HepG2 (cell line): ENCODE results near the gene STXBP4. TPM values are rescaled to one million over a fixed set of nuclear protein-coding genes. Genes with fewer than 3 reads are reported as not detected.
A peak's percentile ranks its signal among the peaks of the same experiment; 100 is the strongest.

Experiments
- ARNT2 ChIP-seq: sonication (generic); formaldehyde crosslinking; IDR thresholded peaks from 2 replicates; pipeline ENCODE4 v1.8.0; 2022; ENCODE audit warnings: mild to moderate bottlenecking, low read depth, missing genetic modification reagents, moderate library complexity
- CENPT ChIP-seq: sonication (generic); formaldehyde crosslinking; IDR thresholded peaks from 2 replicates; pipeline ENCODE4 v1.8.0; 2022; ENCODE audit warnings: low read depth, mild to moderate bottlenecking, moderate library complexity, missing genetic modification reagents
- ETV6 ChIP-seq: sonication (generic); formaldehyde crosslinking; conservative IDR thresholded peaks from 2 replicates; pipeline ENCODE4 v1.4.0; 2020; ENCODE audit warnings: missing genetic modification reagents
- IRF2 ChIP-seq: IDR thresholded peaks from 2 replicates; pipeline ENCODE4 v1.6.1; 2018; ENCODE audit warnings: missing genetic modification reagents, missing compliant biosample characterization
- RFXANK ChIP-seq: IDR thresholded peaks from 2 replicates; pipeline ENCODE4 v1.6.1; 2016
- SAFB2 ChIP-seq: sonication (generic); formaldehyde crosslinking; IDR thresholded peaks from 2 replicates; pipeline ENCODE4 v1.5.1; 2020; ENCODE audit warnings: missing genetic modification reagents, low read depth, mild to moderate bottlenecking, borderline replicate concordance
- SIX1 ChIP-seq: sonication (generic); formaldehyde crosslinking; IDR thresholded peaks from 2 replicates; pipeline ENCODE4 v1.4.0; 2020; ENCODE audit warnings: missing genetic modification reagents, borderline replicate concordance
- SMARCE1 ChIP-seq: fragments of 450-650 bp; IDR thresholded peaks from 2 replicates; pipeline ENCODE4 v1.6.1; 2017; ENCODE audit warnings: borderline replicate concordance
- polyA plus RNA-seq, 8 experiments: library from polyadenylated mRNA; depleted of rRNA in 3 of 8; stranded (reverse) in 7 of 8; unstranded in 1 of 8; fragments of >200 nt; fragmentation: Illumina TruSeq in 4 of 8; extraction: Trizol in 4 of 8; gene quantifications; 2 replicates each; pipeline versions ENCODE4 v1.2.1 to v1.2.3, GENCODE V29; 2011 to 2016; ENCODE audit warnings: low read depth in 4 of 8, missing spikeins in 1 of 8, mixed read lengths in 1 of 8; ENCODE audit not compliant: insufficient read depth in 1 of 8
- total RNA-seq, 5 experiments: library from RNA; depleted of rRNA; stranded (reverse); fragments of >200 nt; fragmentation: Illumina TruSeq; extraction: Trizol; gene quantifications; 2 replicates each; pipeline ENCODE4 v1.2.3, GENCODE V29; 2016; ENCODE audit warnings: low read depth in 1 of 5
- TF ChIP-seq, protein P1 (sequence below): sonication (generic); formaldehyde crosslinking; IDR thresholded peaks from 2 replicates; pipeline ENCODE4 v1.5.0; 2020; ENCODE audit warnings: missing genetic modification reagents
- TF ChIP-seq, protein P2 (sequence below): sonication (generic); formaldehyde crosslinking; IDR thresholded peaks from 2 replicates; pipeline ENCODE4 v1.5.0; 2020; ENCODE audit warnings: missing genetic modification reagents
- TF ChIP-seq, protein P3 (sequence below), 2 experiments: sonication (generic) in 1 of 2; formaldehyde crosslinking in 1 of 2; IDR thresholded peaks; 2 replicates each; pipeline versions ENCODE4 v1.6.1 to v1.9.0; 2014 to 2022; ENCODE audit warnings: antibody characterized with exemption in 1 of 2, borderline replicate concordance in 1 of 2, inconsistent platforms in 1 of 2, low read depth in 1 of 2, missing genetic modification reagents in 1 of 2
- TF ChIP-seq, protein P4 (sequence below), 2 experiments: fragments of 450-650 bp in 1 of 2; sonication (generic) in 1 of 2; formaldehyde crosslinking in 1 of 2; IDR thresholded peaks; 2 replicates each; pipeline versions ENCODE4 v1.6.1 to v1.8.0; 2016 to 2022; ENCODE audit warnings: antibody characterized with exemption in 1 of 2, mild to moderate bottlenecking in 1 of 2, missing genetic modification reagents in 1 of 2

Gene STXBP4
- total and polyA plus RNA-seq, 2 of the 13 experiments (the other 11 are each of a cell fraction or from before 2014, with no cell fraction given): 8.5 to 36.1 TPM

GRCh38 chr17:54971147-54971546 lies 2.6 kb downstream of the STXBP4 start (continued):
- peak; percentile 37; the same call in 1 of the 2 replicates for TF ChIP-seq SIX1 (CRISPR knock-in tag)
- no peak for TF ChIP-seq CENPT (CRISPR knock-in tag)
- no peak for TF ChIP-seq SMARCE1
- TF ChIP-seq, protein P1, sequence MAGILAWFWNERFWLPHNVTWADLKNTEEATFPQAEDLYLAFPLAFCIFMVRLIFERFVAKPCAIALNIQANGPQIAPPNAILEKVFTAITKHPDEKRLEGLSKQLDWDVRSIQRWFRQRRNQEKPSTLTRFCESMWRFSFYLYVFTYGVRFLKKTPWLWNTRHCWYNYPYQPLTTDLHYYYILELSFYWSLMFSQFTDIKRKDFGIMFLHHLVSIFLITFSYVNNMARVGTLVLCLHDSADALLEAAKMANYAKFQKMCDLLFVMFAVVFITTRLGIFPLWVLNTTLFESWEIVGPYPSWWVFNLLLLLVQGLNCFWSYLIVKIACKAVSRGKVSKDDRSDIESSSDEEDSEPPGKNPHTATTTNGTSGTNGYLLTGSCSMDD: no peak
- TF ChIP-seq, protein P2, sequence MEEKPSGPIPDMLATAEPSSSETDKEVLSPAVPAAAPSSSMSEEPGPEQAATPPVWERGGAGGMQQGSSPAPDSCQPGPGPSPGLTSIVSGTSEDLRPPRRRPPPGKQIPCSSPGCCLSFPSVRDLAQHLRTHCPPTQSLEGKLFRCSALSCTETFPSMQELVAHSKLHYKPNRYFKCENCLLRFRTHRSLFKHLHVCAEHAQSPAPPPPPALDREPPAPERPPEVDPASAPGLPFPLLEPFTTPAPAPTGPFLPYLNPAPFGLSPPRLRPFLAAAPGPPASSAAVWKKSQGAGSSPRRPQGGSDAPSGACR (CRISPR knock-in tag): no peak
- TF ChIP-seq, protein P3, sequence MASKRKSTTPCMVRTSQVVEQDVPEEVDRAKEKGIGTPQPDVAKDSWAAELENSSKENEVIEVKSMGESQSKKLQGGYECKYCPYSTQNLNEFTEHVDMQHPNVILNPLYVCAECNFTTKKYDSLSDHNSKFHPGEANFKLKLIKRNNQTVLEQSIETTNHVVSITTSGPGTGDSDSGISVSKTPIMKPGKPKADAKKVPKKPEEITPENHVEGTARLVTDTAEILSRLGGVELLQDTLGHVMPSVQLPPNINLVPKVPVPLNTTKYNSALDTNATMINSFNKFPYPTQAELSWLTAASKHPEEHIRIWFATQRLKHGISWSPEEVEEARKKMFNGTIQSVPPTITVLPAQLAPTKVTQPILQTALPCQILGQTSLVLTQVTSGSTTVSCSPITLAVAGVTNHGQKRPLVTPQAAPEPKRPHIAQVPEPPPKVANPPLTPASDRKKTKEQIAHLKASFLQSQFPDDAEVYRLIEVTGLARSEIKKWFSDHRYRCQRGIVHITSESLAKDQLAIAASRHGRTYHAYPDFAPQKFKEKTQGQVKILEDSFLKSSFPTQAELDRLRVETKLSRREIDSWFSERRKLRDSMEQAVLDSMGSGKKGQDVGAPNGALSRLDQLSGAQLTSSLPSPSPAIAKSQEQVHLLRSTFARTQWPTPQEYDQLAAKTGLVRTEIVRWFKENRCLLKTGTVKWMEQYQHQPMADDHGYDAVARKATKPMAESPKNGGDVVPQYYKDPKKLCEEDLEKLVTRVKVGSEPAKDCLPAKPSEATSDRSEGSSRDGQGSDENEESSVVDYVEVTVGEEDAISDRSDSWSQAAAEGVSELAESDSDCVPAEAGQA (IDR thresholded peaks at IDR 0.05; ENCODE audit: low read depth): no peak
- TF ChIP-seq, protein P3 (CRISPR knock-in tag; IDR thresholded peaks at IDR 0.05; ENCODE audit: borderline replicate concordance): no peak
- no peak for TF ChIP-seq SAFB2 (CRISPR knock-in tag)
- TF ChIP-seq ETV6 (CRISPR knock-in tag): no peak
- peak; percentile 52; the same call in 1 of the 2 replicates for TF ChIP-seq RFXANK (CRISPR knock-in tag)
- TF ChIP-seq, protein P4, sequence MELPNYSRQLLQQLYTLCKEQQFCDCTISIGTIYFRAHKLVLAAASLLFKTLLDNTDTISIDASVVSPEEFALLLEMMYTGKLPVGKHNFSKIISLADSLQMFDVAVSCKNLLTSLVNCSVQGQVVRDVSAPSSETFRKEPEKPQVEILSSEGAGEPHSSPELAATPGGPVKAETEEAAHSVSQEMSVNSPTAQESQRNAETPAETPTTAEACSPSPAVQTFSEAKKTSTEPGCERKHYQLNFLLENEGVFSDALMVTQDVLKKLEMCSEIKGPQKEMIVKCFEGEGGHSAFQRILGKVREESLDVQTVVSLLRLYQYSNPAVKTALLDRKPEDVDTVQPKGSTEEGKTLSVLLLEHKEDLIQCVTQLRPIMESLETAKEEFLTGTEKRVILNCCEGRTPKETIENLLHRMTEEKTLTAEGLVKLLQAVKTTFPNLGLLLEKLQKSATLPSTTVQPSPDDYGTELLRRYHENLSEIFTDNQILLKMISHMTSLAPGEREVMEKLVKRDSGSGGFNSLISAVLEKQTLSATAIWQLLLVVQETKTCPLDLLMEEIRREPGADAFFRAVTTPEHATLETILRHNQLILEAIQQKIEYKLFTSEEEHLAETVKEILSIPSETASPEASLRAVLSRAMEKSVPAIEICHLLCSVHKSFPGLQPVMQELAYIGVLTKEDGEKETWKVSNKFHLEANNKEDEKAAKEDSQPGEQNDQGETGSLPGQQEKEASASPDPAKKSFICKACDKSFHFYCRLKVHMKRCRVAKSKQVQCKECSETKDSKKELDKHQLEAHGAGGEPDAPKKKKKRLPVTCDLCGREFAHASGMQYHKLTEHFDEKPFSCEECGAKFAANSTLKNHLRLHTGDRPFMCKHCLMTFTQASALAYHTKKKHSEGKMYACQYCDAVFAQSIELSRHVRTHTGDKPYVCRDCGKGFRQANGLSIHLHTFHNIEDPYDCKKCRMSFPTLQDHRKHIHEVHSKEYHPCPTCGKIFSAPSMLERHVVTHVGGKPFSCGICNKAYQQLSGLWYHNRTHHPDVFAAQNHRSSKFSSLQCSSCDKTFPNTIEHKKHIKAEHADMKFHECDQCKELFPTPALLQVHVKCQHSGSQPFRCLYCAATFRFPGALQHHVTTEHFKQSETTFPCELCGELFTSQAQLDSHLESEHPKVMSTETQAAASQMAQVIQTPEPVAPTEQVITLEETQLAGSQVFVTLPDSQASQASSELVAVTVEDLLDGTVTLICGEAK (IDR thresholded peaks at IDR 0.05): no peak
- TF ChIP-seq, protein P4 (CRISPR knock-in tag; IDR thresholded peaks at IDR 0.05): no peak
- TF ChIP-seq ARNT2 (CRISPR knock-in tag): no peak
- 0 out of 2 replicates have a peak, but pooled peaks have one; percentile 29 for TF ChIP-seq IRF2 (CRISPR knock-in tag)
